HG02840 (cell line): Measurements from ENCODE around the gene C17orf50.

ENCODE experiments used
- ATAC-seq: cut with Tn5 transposase; IDR thresholded peaks from one replicate; pipeline ENCODE4 v1.9.1; 2021; ENCODE audit warnings: mild to moderate bottlenecking, moderate library complexity, moderate number of reproducible peaks; ENCODE audit not compliant: unreplicated experiment, low FRiP score

Gene C17orf50

GRCh38 chr17:35733366-35733765 lies 27.3 kb upstream of the C17orf50 start:
- no peak for ATAC-seq

DNA sequence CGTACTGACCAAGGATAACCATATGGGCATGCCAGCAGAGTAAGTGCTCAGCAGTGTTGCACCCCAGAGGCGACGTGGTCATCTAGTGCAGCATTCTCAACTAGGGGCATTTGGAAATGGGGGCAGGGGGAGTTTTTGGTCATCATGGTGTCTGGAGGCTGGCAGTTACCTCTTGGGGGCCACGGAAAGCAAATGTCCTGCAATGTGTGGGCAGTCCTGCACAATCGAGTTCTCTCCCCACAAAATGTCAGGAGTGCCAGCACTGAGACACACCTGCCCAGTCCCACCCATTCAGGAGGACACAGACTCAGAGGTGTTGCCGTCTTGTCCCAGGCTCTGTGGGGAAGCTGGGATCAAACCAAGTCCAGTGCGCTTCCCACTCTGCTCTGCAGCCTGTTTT lies 26.3 kb upstream of the C17orf50 start:
- no peak for ATAC-seq

DNA sequence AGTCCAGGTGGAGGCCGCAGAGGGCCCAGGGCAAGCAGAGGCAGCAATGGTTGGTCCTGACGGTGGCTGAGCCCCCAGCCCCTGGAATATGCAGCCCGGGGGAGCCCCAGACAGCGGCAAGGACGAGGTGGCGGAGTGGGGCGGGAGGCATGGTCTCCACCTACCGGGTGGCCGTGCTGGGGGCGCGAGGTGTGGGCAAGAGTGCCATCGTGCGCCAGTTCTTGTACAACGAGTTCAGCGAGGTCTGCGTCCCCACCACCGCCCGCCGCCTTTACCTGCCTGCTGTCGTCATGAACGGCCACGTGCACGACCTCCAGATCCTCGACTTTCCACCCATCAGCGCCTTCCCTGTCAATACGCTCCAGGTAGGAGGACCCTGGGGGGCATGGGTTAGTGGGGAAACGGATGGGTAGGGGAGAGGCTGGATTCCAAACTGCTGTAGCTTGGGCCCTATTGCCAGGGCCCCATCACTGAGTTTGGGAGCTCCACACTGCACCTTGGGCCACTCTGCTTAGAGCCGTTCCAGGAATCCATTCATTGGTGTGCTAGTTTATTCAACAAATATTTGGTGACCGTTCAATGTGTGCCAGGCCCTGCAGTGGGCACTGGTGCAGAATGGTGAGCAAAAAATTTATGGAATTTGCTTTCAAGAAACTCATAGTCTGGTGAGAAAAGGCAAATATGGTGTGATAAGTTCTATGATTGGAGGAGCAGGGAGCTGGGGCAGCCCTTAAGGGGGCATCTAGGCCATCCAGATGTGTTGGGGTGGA lies 25.5 kb upstream of the C17orf50 start:
- ATAC-seq, result no peak

DNA sequence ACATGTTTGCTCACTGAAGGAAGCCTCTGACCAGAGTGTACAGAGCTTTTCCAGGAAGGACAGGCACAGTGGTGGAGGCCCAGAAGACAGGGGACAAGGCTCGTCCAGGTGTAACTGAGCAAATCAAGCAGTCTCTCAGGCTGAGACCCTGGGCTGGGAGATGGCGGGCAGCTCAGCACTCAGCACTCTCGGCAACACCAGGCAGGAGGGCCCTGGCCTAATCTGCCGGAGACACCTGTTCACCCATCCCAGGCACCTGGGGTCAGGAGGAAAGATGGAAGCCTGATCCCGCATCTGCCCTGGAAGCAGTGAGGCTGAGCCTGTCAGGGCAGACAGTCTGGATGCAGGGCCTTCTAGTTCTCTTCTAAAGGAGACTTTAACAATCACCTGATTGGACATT lies 24.5 kb upstream of the C17orf50 start:
- no peak for ATAC-seq

DNA sequence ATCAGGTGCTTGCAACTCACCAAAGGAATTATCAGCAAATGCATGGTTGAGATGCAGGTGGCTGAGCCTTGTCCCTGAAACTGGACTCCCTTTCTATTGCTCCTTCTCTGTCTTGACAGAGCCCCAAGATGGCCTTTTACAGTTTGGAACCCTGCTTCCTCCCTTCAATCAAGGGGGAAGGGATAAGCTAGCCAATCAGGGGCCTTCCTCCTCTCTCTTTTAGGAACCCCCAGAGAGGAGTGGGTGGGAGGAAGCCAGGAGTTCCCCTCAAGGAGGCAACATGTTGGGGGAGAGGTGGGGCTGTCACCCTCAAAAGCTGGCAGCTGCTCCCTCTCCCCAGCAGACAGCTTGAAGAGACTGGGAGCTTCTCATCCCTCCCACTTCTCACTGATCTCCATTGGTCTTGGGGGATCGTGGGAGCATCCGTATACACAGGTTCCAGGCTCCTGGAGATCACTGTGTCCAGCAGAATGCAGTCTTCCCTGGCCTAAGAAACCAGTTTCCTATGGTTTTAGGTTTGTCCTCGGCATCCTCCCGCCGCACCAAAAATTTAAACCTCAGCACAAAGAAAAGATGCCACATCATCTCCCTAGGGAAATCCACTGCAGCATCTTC lies 22.1 kb upstream of the C17orf50 start:
- no peak for ATAC-seq

DNA sequence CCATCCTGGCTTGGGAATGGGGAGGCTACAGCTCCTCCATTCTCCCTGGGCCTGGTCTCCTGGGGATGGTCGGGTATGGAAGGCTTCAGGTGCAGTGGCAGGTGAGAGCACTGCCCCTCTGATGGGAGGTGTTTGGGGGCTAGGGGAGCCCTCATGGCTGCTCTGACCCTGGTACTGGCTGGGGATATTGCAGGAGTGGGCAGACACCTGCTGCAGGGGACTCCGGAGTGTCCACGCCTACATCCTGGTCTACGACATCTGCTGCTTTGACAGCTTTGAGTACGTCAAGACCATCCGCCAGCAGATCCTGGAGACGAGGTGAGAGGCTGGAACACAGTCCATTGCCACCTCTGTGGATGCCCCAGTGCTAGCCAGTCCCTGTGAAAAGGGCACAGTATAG lies 20.5 kb upstream of the C17orf50 start:
- ATAC-seq, result no peak

DNA sequence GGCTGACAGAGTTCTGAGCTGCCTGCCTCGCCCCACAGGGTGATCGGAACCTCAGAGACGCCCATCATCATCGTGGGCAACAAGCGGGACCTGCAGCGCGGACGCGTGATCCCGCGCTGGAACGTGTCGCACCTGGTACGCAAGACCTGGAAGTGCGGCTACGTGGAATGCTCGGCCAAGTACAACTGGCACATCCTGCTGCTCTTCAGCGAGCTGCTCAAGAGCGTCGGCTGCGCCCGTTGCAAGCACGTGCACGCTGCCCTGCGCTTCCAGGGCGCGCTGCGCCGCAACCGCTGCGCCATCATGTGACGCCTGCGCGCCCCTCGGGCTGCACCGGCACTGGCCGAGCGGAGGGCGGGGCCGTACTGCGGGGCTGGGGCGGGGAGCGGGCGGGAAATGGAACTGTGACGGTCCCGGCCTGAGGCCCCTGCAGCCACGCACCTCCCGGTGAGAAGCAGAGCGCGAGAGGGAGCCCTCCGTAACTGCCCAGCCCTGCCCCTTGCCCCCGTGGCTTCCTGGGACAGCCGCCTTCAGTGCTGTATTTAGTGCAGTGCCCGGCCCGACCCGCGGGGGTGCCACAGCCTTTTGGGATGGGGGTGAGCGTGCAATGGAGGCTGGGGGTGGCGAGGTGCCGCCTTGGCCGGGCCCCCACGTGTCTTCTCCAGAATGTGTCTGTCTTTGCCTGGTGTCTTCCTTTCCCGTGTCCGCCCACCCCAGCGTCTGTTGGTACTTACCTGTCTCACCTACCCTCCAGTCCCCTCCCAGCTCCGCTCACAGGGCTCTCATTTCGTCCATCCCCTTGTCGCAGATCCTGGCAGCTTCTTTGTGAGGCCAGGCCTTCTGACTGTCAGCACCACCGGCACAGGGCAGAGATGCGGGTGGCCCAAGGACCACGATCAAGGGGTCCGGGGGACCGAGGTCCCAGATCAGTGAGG lies 19.4 kb upstream of the C17orf50 start:
- ATAC-seq, result no peak

GRCh38 chr17:35742496-35742895 lies 18.2 kb upstream of the C17orf50 start:
- ATAC-seq, result no peak

GRCh38 chr17:35742896-35743477 lies 17.7 kb upstream of the C17orf50 start:
- no peak for ATAC-seq

- no peak for ATAC-seq
These were observed 16.9 kb upstream of the C17orf50 start for GRCh38 chr17:35743626-35744328.

DNA sequence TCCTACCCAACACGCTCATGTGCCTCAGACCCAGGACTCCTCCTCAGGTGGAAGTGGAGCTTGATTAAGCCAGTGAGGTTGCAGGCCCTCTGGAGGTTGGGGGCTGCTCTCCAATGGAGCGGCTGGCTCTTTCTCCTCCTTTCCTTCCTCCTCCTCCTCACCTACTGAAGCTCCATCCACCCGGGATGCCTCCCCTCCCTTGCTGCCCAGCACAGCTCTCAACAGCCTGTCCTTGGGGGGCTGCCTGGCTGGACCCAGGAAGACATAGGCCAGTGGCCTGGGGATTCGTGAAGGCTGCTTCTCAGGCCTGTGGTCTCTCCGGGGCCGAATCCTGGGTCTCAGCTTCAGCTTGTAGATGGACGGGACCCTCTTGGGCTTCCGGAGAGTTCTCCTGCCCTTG lies 15.9 kb upstream of the C17orf50 start:
- ATAC-seq, result no peak

GRCh38 chr17:35745246-35745645 lies 15.4 kb upstream of the C17orf50 start:
- ATAC-seq, result no peak

DNA sequence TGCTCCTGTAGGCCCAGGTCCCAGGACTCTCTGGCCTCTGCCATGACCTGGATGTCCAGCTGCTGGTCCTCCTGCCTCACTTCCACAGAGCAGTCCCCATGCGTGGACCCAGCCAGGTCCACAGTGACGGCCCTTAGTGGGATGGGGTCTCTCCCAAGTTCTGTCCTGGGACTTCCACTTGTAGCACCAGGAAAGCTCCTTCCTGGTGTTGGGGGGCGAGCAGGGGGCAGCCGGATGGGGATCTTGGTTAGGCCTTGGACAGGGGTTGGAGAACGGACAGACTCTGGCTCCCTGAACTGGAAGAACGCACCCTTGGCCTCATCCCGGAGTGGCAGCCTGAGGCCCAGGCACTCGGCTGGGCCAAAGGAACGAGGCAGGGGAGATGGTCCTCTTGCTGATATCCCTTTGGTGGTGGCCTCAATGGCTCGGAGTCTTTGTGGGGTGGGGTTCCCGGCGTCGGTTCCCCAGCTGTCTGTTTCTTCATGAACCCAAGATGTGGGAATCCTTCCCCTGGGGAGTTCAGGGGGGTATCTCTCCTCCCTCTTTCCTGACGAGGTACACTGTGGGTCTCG lies 14.9 kb upstream of the C17orf50 start:
- ATAC-seq, result no peak

GRCh38 chr17:35747540-35748017 lies 13.1 kb upstream of the C17orf50 start:
- ATAC-seq, result no peak

DNA sequence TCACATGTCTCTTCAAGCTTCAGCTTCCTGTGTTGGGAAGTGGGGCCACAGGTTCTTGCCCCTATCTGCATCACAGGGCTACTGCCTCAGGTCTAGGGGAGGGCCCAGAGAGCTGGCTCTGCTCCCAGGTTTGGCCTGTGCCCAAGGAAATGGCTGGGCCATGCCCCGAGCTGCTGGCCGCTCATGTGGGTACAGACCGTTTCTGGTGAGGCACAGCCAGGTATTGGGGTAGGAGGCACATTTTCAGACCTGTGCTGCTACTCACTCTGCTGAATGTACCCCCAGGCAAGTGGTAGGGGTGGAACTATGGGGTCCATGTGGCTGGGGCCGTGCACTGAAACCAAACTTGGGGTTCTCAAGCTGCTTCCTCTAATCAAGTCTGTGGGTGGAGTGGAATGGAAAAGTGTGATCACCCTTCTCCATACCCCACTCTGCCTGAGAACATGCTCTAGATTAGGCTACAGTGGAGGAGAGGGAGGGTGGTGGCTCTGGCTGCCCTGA lies 12.3 kb upstream of the C17orf50 start:
- no peak for ATAC-seq

- ATAC-seq, result no peak
These were observed 11.7 kb upstream of the C17orf50 start for GRCh38 chr17:35748979-35749378.

- ATAC-seq, result no peak
These were observed 10.9 kb upstream of the C17orf50 start for GRCh38 chr17:35749560-35750412.

DNA sequence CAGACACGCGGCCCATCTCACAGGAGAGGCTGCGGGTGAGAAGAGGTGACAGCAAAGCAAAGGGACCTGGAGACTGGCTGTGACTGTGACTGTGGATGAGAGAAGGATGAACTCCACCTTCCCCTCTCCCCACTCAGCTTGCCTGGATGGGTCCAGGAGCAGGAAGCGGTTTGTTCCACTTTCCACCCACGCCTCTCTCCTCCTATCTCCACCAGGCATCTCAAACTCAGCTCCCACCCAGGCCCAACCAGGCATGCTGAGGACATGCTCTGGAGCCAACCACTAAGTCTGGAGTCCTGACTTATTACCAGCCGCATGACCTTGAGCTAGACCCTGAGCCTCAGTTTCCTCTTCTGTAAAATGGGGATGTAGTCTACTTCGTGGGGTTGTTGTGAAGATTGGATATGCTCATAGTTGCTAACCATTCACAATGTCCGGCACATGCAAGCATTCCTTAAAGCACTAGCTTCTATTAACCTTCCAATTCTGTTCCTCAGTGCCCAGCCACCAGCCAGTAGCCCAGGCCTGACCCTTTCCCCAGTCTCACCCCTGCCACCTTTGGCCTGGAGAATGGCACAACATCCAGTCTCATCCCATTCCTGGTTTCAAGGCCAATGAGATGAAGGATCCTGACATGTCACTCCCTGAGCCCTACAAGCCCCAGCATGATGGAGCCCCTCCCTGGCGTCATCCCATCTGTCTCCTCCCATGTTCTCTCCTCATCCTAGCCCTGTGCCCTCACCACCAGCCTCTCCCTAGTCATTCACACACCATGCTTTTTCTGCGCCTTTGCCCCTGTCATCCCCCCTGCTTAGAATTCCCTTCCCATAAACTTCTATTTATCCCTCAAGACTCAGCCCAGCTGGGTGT lies 9.9 kb upstream of the C17orf50 start:
- no peak for ATAC-seq
